IMR-90 (cell line): Measurements from ENCODE around the gene RPL23. TPM values are rescaled to one million over a fixed set of nuclear protein-coding genes. Genes with fewer than 3 reads are reported as not detected.

ENCODE experiments used
- ATAC-seq: fragments of 200-7000 bp; cut with Tn5 transposase; 2 replicates; pipeline ENCODE4 v1.9.1; 2020; ENCODE audit warnings: low read depth, mild to moderate bottlenecking, moderate library complexity
- BruUV-seq: library from RNA; stranded (reverse); fragments of 400-500 nt; replicated peaks from 2 replicates; lab custom pipeline; 2021; lab: Mats Ljungman, UMichigan
- CTCF ChIA-PET: fragments of 300-600 bp; formaldehyde crosslinking; extraction: SDS; loops from one replicate; lab custom pipeline; 2021; ENCODE audit warnings: antibody characterized with exemption; lab: Yijun Ruan, JAX
- POLR2A ChIA-PET: fragments of 300-600 bp; sonication (Branson Sonifier 250); formaldehyde crosslinking; loops from one replicate; lab custom pipeline; 2022; ENCODE audit warnings: antibody characterized with exemption; ENCODE audit not compliant: unreplicated experiment; lab: Charles Lee
- DNase-seq: peaks from one replicate; pipeline ENCODE4 v3.0.0; 2013
- H2AFZ ChIP-seq: replicated peaks from 2 replicates; pipeline ENCODE3; 2013; ENCODE audit warnings: low read length, mild to moderate bottlenecking; ENCODE audit not compliant: poor library complexity
- H2AK5ac ChIP-seq: 2 replicates; pipeline ENCODE4 v1.6.1; 2013; ENCODE audit warnings: low read depth, low read length, inconsistent platforms
- H2AK9ac ChIP-seq: replicated peaks from 2 replicates; pipeline ENCODE3; 2013; ENCODE audit warnings: mild to moderate bottlenecking, low read depth, low read length, moderate library complexity; ENCODE audit not compliant: poor library complexity
- H2BK120ac ChIP-seq: 2 replicates; pipeline ENCODE4 v1.6.1; 2013; ENCODE audit warnings: low read depth, low read length, inconsistent platforms
- H2BK15ac ChIP-seq: 3 replicates; pipeline ENCODE4 v1.6.1; 2013; ENCODE audit warnings: low read depth, low read length, inconsistent platforms
- H2BK20ac ChIP-seq: 2 replicates; pipeline ENCODE4 v1.6.1; 2013; ENCODE audit warnings: low read depth, mild to moderate bottlenecking, inconsistent platforms, low read length, moderate library complexity
- H2BK5ac ChIP-seq: 2 replicates; pipeline ENCODE4 v1.6.1; 2013; ENCODE audit warnings: mild to moderate bottlenecking, low read depth, low read length, inconsistent platforms; ENCODE audit not compliant: poor library complexity, severe bottlenecking
- H3K14ac ChIP-seq: replicated peaks from 2 replicates; pipeline ENCODE4 v1.6.1; 2013; ENCODE audit warnings: low read depth, low read length, inconsistent platforms
- H3K18ac ChIP-seq: 2 replicates; pipeline ENCODE4 v1.6.1; 2013; ENCODE audit warnings: low read depth, low read length, control low read depth
- H3K23ac ChIP-seq: 2 replicates; pipeline ENCODE4 v1.6.1; 2013; ENCODE audit warnings: low read depth, low read length, inconsistent platforms
- H3K27ac ChIP-seq: 2 replicates; pipeline ENCODE4 v1.5.1; 2013; ENCODE audit warnings: mild to moderate bottlenecking, control low read depth, low read length; ENCODE audit not compliant: insufficient read depth
- H3K27me3 ChIP-seq: 2 replicates; pipeline ENCODE4 v1.6.1; 2013; ENCODE audit warnings: low read length; ENCODE audit not compliant: control insufficient read depth, insufficient read depth
- H3K36me3 ChIP-seq: 2 replicates; pipeline ENCODE4 v1.6.1; 2013; ENCODE audit warnings: low read length, mixed read lengths; ENCODE audit not compliant: control insufficient read depth, insufficient read depth
- H3K4ac ChIP-seq: 2 replicates; pipeline ENCODE4 v1.6.1; 2013; ENCODE audit warnings: low read depth, low read length, inconsistent platforms
- H3K4me1 ChIP-seq: 2 replicates; pipeline ENCODE4 v1.6.1; 2013; ENCODE audit warnings: low read length, mixed read lengths; ENCODE audit not compliant: control insufficient read depth, insufficient read depth
- H3K4me2 ChIP-seq: 2 replicates; pipeline ENCODE4 v1.6.1; 2013; ENCODE audit warnings: low read depth, mild to moderate bottlenecking, control low read depth, low read length, moderate library complexity
- H3K4me3 ChIP-seq: 2 replicates; pipeline ENCODE4 v1.5.1; 2013; ENCODE audit warnings: low read depth, mild to moderate bottlenecking, control low read depth, low read length, moderate library complexity; ENCODE audit not compliant: insufficient read depth
- H3K56ac ChIP-seq: 2 replicates; pipeline ENCODE4 v1.6.1; 2013; ENCODE audit warnings: low read length, inconsistent platforms; ENCODE audit not compliant: insufficient read depth; ENCODE audit errors: extremely low read depth
- H3K79me1 ChIP-seq, 2 experiments: 2 replicates each; pipeline ENCODE4 v1.6.1; 2013; ENCODE audit warnings: low read length in 2 of 2, inconsistent platforms in 1 of 2, low read depth in 1 of 2
- H3K9ac ChIP-seq: 2 replicates; pipeline ENCODE4 v1.6.1; 2013; ENCODE audit warnings: low read depth, low read length, control low read depth
- H3K9me1 ChIP-seq: 2 replicates; pipeline ENCODE4 v1.6.1; 2013; ENCODE audit warnings: low read length, inconsistent platforms; ENCODE audit not compliant: insufficient read depth
- H3K9me3 ChIP-seq: 2 replicates; pipeline ENCODE4 v1.6.1; 2013; ENCODE audit warnings: low read length; ENCODE audit not compliant: control insufficient read depth, insufficient read depth
- H4K20me1 ChIP-seq: 2 replicates; pipeline ENCODE4 v1.6.1; 2013; ENCODE audit warnings: low read length, inconsistent platforms; ENCODE audit not compliant: insufficient read depth
- H4K5ac ChIP-seq: 2 replicates; pipeline ENCODE4 v1.6.1; 2013; ENCODE audit warnings: mild to moderate bottlenecking, low read depth, low read length, control low read depth
- H4K8ac ChIP-seq, 2 experiments: 2 replicates each; pipeline ENCODE4 v1.6.1; 2013; ENCODE audit warnings: low read depth in 2 of 2, low read length in 2 of 2, control low read depth in 1 of 2, inconsistent platforms in 1 of 2
- H4K91ac ChIP-seq: 2 replicates; pipeline ENCODE4 v1.6.1; 2013; ENCODE audit warnings: low read depth, low read length, inconsistent platforms; ENCODE audit not compliant: insufficient read depth
- CEBPB ChIP-seq: IDR thresholded peaks from 2 replicates; pipeline ENCODE4 v1.6.1; 2012; ENCODE audit warnings: low read depth, low read length, improper control_type of control experiment
- SMC3 ChIP-seq: fragments of 150-350 bp; IDR thresholded peaks from 2 replicates; pipeline ENCODE4 v1.6.1; 2016; ENCODE audit warnings: low read depth, mild to moderate bottlenecking, antibody characterized with exemption, low read length, moderate library complexity
- WGBS, 2 experiments: methylation state at CpG; one replicate each; pipeline versions ENCODE4 v1.1.5 to v1.1.7; 2013; ENCODE audit warnings: missing lambda C conversion rate in 2 of 2; ENCODE audit not compliant: insufficient read length in 1 of 2; ENCODE audit errors: extremely low coverage in 2 of 2; 5-methylcytosine and 5-hydroxymethylcytosine counted together
- dilution Hi-C: fragments of 300-500 bp; cut with HindIII; formaldehyde crosslinking; loops from one replicate; pipeline ENCODE4 v1.14.3; 2018; ENCODE audit warnings: low sequenced_read_pairs; ENCODE audit not compliant: unreplicated experiment
- in situ Hi-C: fragments of 300-500 bp; cut with MboI; formaldehyde crosslinking; loops from 3 replicates; pipeline ENCODE4 v1.14.3; 2019; ENCODE audit warnings: low sequenced_read_pairs, inconsistent platforms, mixed read lengths
- intact Hi-C: fragments of 100-400 bp; cut with micrococcal nuclease; formaldehyde crosslinking; loops from 2 replicates; pipeline ENCODE4 v1.10.0; 2022
- polyA plus RNA-seq, 3 experiments: library from polyadenylated mRNA; depleted of rRNA; stranded (reverse); fragments of >200 nt; gene quantifications; 2 replicates each; pipeline ENCODE4 v1.2.3, GENCODE V29; 2012; ENCODE audit warnings: low replicate concordance in 1 of 3
- total RNA-seq: library from RNA; depleted of rRNA; stranded (reverse); fragments of >200 nt; gene quantifications from 2 replicates; pipeline ENCODE4 v1.2.3, GENCODE V29; 2012

RPL23 gene
- total and polyA plus RNA-seq, 2 of the 4 experiments (the other 2 are of a cell fraction), result 1,170 to 2,308 TPM

DNA sequence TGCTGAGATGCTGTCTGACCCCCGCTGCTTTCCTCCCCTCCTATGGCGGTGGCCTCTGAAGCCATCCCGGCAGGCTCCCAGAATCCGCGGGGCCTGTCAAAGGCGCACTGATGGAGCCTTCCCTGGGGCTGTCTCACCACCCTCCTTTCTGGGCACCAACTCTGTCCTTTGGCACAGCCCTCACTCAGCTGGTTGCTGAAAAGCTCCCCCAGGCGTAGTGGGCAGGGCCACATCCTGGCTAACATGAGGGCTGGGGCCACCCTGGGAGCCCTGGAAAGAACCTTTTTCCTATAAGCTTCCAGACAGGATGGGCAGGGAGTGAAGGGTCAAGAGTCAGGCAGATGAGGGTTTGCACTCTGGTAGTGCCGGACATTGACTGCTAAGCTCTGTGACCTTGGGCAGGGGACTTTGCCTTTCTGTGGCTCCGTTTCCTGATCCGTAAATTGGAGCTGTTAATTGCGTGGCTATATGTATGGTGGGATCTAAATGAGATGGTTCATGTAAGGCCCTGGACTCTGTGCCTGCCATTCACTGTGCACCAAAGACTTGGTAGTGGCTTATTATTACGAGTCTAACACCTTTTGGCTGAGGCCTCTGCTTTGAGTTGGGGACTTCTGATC, 44.3 kb upstream of the RPL23 start:
- Histone ChIP-seq H3K27me3 (no peaks in the 10 kb centered on the region), H4K8ac (no peak overlapping the region; a peak in 1 of 4 replicates), H3K4me1 (peaks cover 35% of the 10 kb centered on the region), H2AK9ac (no peak overlapping the region), H3K23ac (0 out of 2 replicates have a peak overlapping the region, but pooled peaks have one; percentile 31), H2BK20ac (no peak overlapping the region), H3K18ac (no peak overlapping the region), H3K4me3 (no peak overlapping the region), H3K36me3 (peaks cover 70% of the 10 kb centered on the region), H2BK15ac (no peak overlapping the region), H2AFZ (peak overlapping the region; percentile 19), H3K9ac (no peak overlapping the region), H3K14ac (0 out of 2 replicates have a peak overlapping the region, but pooled peaks have one; percentile 7), H3K27ac (0 out of 2 replicates have a peak overlapping the region, but pooled peaks have one; percentile 1), H3K4me2 (no peak overlapping the region), H2BK120ac (no peak overlapping the region), H3K4ac (no peak overlapping the region; the same call in 1 of the 2 replicates), H2AK5ac (no peak overlapping the region), H3K9me1 (peaks cover 19% of the 10 kb centered on the region), H3K56ac (no peak overlapping the region), H4K91ac (no peak overlapping the region), H3K9me3 (no peaks in the 10 kb centered on the region), H4K5ac (no peak overlapping the region), H4K20me1 (peaks cover 97% of the 10 kb centered on the region), H2BK5ac (no peak overlapping the region), H3K79me1 (peaks cover 43 to 93% of the 10 kb centered on the region in 2 experiments)
- WGBS, 2 experiments, result 95% methylated on average over 7 of the region's 12 CpGs; no CpG with 5 or more reads in 1 of the 2 experiments
- TF ChIP-seq SMC3 (no peak), CEBPB (no peak)
- intact Hi-C loops, result no loop called here
- ChIA-PET POLR2A (no interaction called here), CTCF (no interaction called here)
- dilution Hi-C loops, result no loop called here
- no TSS peak for BruUV-seq
- no peak for ATAC-seq
- in situ Hi-C loops, result no loop called here
- DNase-seq, result no peak
